Measurements from ENCODE around the gene CBL. TPM values are rescaled to one million over a fixed set of nuclear protein-coding genes. Genes with fewer than 3 reads are reported as not detected.

CBL gene
- total and polyA plus RNA-seq, 2 experiments from 2014 or later, result 31.6 to 67.6 TPM

DNA sequence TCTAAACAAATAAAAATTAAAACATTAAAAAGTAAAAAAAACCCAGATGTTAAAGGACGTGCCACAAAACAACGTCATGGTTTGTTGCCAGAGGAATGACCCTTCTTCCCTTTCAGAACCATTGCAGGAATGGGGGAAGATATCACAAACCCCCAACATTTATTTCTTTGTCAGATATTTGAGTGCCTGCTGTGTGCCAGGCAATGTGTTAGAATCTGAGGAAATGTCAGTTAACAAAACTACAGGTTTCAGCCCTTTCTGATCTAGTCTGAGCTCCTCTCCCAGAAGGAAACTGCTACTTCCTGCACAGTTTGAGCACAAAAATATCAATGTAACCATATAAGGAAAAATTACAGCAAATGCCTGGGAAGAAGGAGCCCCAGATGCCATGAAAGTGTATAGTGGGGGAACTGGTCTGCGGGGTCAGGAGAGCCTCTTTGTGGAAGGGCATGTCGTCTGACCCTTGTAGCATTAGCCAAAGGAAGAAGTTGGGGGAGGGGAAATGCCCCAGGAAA lies 27.9 kb upstream of the CBL start:
- H3K27ac Mint-ChIP-seq, result no peak overlapping the region; the same call in 1 of the 2 replicates
- H3F3A ChIP-seq (replicated peaks; ENCODE audit: low read depth), result no peaks in the 10 kb centered on the region
- no peak overlapping the region for H3K4me3 Mint-ChIP-seq
- H3K9me3 Mint-ChIP-seq, result no peaks in the 10 kb centered on the region
- no peaks in the 10 kb centered on the region for H4K20me1 ChIP-seq (replicated peaks; ENCODE audit: insufficient read depth)
- ATAC-seq, result no peak
- no peaks in the 10 kb centered on the region; the same call in 1 of the 3 replicates for H3K4me1 Mint-ChIP-seq
- no peaks in the 10 kb centered on the region for H3K79me2 ChIP-seq (replicated peaks; ENCODE audit: insufficient read depth)
- TF ChIP-seq JUNB (IDR thresholded peaks at IDR 0.05; ENCODE audit: unreplicated experiment) (no peak), ZNF331 (CRISPR knock-in tag; IDR thresholded peaks at IDR 0.05; ENCODE audit: low read depth) (no peak), ZNF114 (CRISPR knock-in tag; IDR thresholded peaks at IDR 0.05) (no peak), POLR2AphosphoS5 (IDR thresholded peaks at IDR 0.05; ENCODE audit: low read depth) (no peak), EZH2 (IDR thresholded peaks at IDR 0.05; ENCODE audit: low read depth, unreplicated experiment) (no peak), STAT1 (IDR thresholded peaks at IDR 0.05; ENCODE audit: unreplicated experiment) (no peak), CREB1 (CRISPR knock-in tag; IDR thresholded peaks at IDR 0.05; ENCODE audit: low read depth) (no peak), NANOG (IDR thresholded peaks at IDR 0.05; ENCODE audit: borderline replicate concordance) (no peak), EZH2phosphoT487 (IDR thresholded peaks at IDR 0.05; ENCODE audit: unreplicated experiment) (no peak)
- TF ChIP-seq, protein P1, sequence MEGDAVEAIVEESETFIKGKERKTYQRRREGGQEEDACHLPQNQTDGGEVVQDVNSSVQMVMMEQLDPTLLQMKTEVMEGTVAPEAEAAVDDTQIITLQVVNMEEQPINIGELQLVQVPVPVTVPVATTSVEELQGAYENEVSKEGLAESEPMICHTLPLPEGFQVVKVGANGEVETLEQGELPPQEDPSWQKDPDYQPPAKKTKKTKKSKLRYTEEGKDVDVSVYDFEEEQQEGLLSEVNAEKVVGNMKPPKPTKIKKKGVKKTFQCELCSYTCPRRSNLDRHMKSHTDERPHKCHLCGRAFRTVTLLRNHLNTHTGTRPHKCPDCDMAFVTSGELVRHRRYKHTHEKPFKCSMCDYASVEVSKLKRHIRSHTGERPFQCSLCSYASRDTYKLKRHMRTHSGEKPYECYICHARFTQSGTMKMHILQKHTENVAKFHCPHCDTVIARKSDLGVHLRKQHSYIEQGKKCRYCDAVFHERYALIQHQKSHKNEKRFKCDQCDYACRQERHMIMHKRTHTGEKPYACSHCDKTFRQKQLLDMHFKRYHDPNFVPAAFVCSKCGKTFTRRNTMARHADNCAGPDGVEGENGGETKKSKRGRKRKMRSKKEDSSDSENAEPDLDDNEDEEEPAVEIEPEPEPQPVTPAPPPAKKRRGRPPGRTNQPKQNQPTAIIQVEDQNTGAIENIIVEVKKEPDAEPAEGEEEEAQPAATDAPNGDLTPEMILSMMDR (conservative IDR thresholded peaks at IDR 0.05; ENCODE audit: low read depth in 2 of 2), result no peak
- TF ChIP-seq, protein P2, sequence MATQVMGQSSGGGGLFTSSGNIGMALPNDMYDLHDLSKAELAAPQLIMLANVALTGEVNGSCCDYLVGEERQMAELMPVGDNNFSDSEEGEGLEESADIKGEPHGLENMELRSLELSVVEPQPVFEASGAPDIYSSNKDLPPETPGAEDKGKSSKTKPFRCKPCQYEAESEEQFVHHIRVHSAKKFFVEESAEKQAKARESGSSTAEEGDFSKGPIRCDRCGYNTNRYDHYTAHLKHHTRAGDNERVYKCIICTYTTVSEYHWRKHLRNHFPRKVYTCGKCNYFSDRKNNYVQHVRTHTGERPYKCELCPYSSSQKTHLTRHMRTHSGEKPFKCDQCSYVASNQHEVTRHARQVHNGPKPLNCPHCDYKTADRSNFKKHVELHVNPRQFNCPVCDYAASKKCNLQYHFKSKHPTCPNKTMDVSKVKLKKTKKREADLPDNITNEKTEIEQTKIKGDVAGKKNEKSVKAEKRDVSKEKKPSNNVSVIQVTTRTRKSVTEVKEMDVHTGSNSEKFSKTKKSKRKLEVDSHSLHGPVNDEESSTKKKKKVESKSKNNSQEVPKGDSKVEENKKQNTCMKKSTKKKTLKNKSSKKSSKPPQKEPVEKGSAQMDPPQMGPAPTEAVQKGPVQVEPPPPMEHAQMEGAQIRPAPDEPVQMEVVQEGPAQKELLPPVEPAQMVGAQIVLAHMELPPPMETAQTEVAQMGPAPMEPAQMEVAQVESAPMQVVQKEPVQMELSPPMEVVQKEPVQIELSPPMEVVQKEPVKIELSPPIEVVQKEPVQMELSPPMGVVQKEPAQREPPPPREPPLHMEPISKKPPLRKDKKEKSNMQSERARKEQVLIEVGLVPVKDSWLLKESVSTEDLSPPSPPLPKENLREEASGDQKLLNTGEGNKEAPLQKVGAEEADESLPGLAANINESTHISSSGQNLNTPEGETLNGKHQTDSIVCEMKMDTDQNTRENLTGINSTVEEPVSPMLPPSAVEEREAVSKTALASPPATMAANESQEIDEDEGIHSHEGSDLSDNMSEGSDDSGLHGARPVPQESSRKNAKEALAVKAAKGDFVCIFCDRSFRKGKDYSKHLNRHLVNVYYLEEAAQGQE (IDR thresholded peaks at IDR 0.05; ENCODE audit: unreplicated experiment), result no peak
- TF ChIP-seq, protein P3, sequence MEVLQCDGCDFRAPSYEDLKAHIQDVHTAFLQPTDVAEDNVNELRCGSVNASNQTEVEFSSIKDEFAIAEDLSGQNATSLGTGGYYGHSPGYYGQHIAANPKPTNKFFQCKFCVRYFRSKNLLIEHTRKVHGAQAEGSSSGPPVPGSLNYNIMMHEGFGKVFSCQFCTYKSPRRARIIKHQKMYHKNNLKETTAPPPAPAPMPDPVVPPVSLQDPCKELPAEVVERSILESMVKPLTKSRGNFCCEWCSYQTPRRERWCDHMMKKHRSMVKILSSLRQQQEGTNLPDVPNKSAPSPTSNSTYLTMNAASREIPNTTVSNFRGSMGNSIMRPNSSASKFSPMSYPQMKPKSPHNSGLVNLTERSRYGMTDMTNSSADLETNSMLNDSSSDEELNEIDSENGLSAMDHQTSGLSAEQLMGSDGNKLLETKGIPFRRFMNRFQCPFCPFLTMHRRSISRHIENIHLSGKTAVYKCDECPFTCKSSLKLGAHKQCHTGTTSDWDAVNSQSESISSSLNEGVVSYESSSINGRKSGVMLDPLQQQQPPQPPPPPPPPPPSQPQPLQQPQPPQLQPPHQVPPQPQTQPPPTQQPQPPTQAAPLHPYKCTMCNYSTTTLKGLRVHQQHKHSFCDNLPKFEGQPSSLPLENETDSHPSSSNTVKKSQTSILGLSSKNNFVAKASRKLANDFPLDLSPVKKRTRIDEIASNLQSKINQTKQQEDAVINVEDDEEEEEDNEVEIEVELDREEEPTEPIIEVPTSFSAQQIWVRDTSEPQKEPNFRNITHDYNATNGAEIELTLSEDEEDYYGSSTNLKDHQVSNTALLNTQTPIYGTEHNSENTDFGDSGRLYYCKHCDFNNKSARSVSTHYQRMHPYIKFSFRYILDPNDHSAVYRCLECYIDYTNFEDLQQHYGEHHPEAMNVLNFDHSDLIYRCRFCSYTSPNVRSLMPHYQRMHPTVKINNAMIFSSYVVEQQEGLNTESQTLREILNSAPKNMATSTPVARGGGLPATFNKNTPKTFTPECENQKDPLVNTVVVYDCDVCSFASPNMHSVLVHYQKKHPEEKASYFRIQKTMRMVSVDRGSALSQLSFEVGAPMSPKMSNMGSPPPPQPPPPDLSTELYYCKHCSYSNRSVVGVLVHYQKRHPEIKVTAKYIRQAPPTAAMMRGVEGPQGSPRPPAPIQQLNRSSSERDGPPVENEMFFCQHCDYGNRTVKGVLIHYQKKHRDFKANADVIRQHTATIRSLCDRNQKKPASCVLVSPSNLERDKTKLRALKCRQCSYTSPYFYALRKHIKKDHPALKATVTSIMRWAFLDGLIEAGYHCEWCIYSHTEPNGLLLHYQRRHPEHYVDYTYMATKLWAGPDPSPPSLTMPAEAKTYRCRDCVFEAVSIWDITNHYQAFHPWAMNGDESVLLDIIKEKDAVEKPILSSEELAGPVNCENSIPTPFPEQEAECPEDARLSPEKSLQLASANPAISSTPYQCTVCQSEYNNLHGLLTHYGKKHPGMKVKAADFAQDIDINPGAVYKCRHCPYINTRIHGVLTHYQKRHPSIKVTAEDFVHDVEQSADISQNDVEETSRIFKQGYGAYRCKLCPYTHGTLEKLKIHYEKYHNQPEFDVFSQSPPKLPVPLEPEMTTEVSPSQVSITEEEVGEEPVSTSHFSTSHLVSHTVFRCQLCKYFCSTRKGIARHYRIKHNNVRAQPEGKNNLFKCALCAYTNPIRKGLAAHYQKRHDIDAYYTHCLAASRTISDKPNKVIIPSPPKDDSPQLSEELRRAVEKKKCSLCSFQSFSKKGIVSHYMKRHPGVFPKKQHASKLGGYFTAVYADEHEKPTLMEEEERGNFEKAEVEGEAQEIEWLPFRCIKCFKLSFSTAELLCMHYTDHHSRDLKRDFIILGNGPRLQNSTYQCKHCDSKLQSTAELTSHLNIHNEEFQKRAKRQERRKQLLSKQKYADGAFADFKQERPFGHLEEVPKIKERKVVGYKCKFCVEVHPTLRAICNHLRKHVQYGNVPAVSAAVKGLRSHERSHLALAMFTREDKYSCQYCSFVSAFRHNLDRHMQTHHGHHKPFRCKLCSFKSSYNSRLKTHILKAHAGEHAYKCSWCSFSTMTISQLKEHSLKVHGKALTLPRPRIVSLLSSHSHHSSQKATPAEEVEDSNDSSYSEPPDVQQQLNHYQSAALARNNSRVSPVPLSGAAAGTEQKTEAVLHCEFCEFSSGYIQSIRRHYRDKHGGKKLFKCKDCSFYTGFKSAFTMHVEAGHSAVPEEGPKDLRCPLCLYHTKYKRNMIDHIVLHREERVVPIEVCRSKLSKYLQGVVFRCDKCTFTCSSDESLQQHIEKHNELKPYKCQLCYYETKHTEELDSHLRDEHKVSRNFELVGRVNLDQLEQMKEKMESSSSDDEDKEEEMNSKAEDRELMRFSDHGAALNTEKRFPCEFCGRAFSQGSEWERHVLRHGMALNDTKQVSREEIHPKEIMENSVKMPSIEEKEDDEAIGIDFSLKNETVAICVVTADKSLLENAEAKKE (CRISPR knock-in tag; IDR thresholded peaks at IDR 0.05), result no peak
- TF ChIP-seq, protein P4, sequence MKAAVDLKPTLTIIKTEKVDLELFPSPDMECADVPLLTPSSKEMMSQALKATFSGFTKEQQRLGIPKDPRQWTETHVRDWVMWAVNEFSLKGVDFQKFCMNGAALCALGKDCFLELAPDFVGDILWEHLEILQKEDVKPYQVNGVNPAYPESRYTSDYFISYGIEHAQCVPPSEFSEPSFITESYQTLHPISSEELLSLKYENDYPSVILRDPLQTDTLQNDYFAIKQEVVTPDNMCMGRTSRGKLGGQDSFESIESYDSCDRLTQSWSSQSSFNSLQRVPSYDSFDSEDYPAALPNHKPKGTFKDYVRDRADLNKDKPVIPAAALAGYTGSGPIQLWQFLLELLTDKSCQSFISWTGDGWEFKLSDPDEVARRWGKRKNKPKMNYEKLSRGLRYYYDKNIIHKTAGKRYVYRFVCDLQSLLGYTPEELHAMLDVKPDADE (IDR thresholded peaks at IDR 0.05), result no peak
- H3K27ac ChIP-seq (ENCODE audit: low read depth), result no peak overlapping the region
- H3K27me3 Mint-ChIP-seq (ENCODE audit: insufficient read depth, low read depth, poor library complexity), result peaks cover 14% of the 10 kb centered on the region
- DNase-seq (ENCODE audit: low spot score), result no peak
- H2AFZ ChIP-seq, result no peak overlapping the region
- no peaks in the 10 kb centered on the region for H3K36me3 ChIP-seq (ENCODE audit: insufficient read depth)
- no peak overlapping the region for H3K4me3 ChIP-seq
- H3K4me1 ChIP-seq (ENCODE audit: insufficient read depth), result no peaks in the 10 kb centered on the region
- H3K4me2 ChIP-seq, result no peak overlapping the region
- H3K27me3 ChIP-seq (ENCODE audit: insufficient read depth), result no peaks in the 10 kb centered on the region
- no peaks in the 10 kb centered on the region for H3K9me2 ChIP-seq (ENCODE audit: insufficient read depth)
- H3K36me3 Mint-ChIP-seq (ENCODE audit: low read depth), result no peaks in the 10 kb centered on the region; the same call in 2 of the 3 replicates

Data from GM23338 (cell line).